Heart right ventricle (tissue), 16 donors: ENCODE measurements around the gene CARMIL1. TPM values are rescaled to one million over a fixed set of nuclear protein-coding genes. Genes with fewer than 3 reads are reported as not detected.

Experiments
- ATAC-seq, 8 donors: fragments of 200-7000 bp; cut with Tn5 transposase; one replicate each; pipeline ENCODE4 v1.9.1; 2020; ENCODE audit warnings: mild to moderate bottlenecking in 8 of 8, moderate library complexity in 8 of 8, moderate number of reproducible peaks in 1 of 8
- DNase-seq, 2 donors: peaks; one replicate each; pipeline ENCODE4 v3.0.0-alpha.2; 2020
- H3K27ac ChIP-seq, 10 donors: fragments of 200-600 bp; sonication (generic) in 2 of 10; one replicate each; pipeline versions ENCODE4 v1.5.0 to v1.8.0; 2020 to 2022; ENCODE audit warnings: mild to moderate bottlenecking in 3 of 10
- H3K27me3 ChIP-seq, 7 donors: fragments of 200-600 bp; one replicate each; pipeline ENCODE4 v1.8.0; 2021 to 2022; ENCODE audit warnings: mild to moderate bottlenecking in 2 of 7
- H3K36me3 ChIP-seq, 9 donors: fragments of 200-600 bp; sonication (generic) in 1 of 9; one replicate each; pipeline versions ENCODE4 v1.5.0 to v1.8.0; 2020 to 2022; ENCODE audit warnings: mild to moderate bottlenecking in 2 of 9
- H3K4me1 ChIP-seq, 9 donors: fragments of 200-600 bp; sonication (generic) in 1 of 9; one replicate each; pipeline versions ENCODE4 v1.5.0 to v1.8.0; 2020 to 2022; ENCODE audit warnings: mild to moderate bottlenecking in 4 of 9
- H3K4me3 ChIP-seq, 10 donors: fragments of 200-600 bp; sonication (generic) in 2 of 10; one replicate each; pipeline versions ENCODE4 v1.5.0 to v1.8.0; 2020 to 2022; ENCODE audit warnings: mild to moderate bottlenecking in 7 of 10, moderate library complexity in 2 of 10
- H3K9me3 ChIP-seq, 11 donors: fragments of 200-600 bp in 10 of 11; sonication (generic) in 2 of 11; one replicate each; pipeline versions ENCODE4 v1.5.0 to v1.8.0; 2013 to 2022; ENCODE audit warnings: mild to moderate bottlenecking in 2 of 11, control low read depth in 1 of 11, moderate library complexity in 1 of 11
- CTCF ChIP-seq, 9 donors: fragments of 200-600 bp; sonication (generic) in 2 of 9; IDR thresholded peaks; one replicate each; pipeline versions ENCODE4 v1.5.0 to v1.8.0; 2021 to 2022; ENCODE audit warnings: antibody characterized with exemption in 9 of 9, mild to moderate bottlenecking in 5 of 9, moderate library complexity in 1 of 9
- WGBS, 2 donors: extraction: QIAGEN DNeasy Blood & Tissue Kit; methylation state at CpG; one replicate each; pipeline ENCODE4 v1.1.7; 2013; ENCODE audit warnings: inconsistent platforms in 1 of 2; 5-methylcytosine and 5-hydroxymethylcytosine counted together
- intact Hi-C, 10 donors: fragments of 100-400 bp; cut with DNase I; formaldehyde crosslinking; loops; one replicate each; pipeline versions ENCODE4 v1.11.1 to v1.14.2; 2022
- polyA plus RNA-seq, 2 donors: library from polyadenylated mRNA; stranded (reverse); fragments of 200-250 nt; gene quantifications; one replicate each; pipeline ENCODE4 v1.2.3, GENCODE V29; 2013
- total RNA-seq, 10 donors: library from RNA; stranded (reverse); fragmentation: NEBNext Ultra II Directional in 3 of 10; extraction: Animal tissue kit (Norgen Biotek cat#: 25700) in 3 of 10; gene quantifications; one replicate each; pipeline versions ENCODE4 v1.2.1 to v1.2.4, GENCODE V29; 2021 to 2023
- donor health status: Arrhythmogenic right ventricular cardiomyopathy.
- donor health status: ischemic (EF 13 %, LVEDD 7.1; RV severe dilation, severe dysfunction).
- donor health status: healthy with polysubstance abuse.
- donor health status: DM: no; HTN: yes; CAD: no.
- donor health status: DM: no; HTN: no; CAD: no.
- donor health status: ischemic (EF 25% LVEDD 6.9; RV normal size, moderate dysfunction).
- donor health status: ischemic (EF 25% LVEDD 5.7; RV mildly dilated, moderate dysfunction).
- donor health status: healthy.
- donor health status: DM: yes; HTN: yes; CAD: no.
- donor health status: Ischemic cardiomyopathy.
- donor health status: ischemic (EF 35%, LVEDD 5.7; RV mildly dilated, moderate dysfunction).
- donor health status: nonischemic (EF 11% LVEDD 7.7; RV severe dilation, severe dysfunction).
- donor health status: DM: yes; HTN: yes; CAD: no.
- donor health status: PGD.
- donor health status: ischemic (EF 29% LVEDD 5.4; RV normal size, mild dysfunction).
- donor health status: nonischemic (EF 23%, LVEDD 6.1; RV moderate dilation, normal function).

CARMIL1 gene
- total and polyA plus RNA-seq, 12 donors = 1.2 to 10.3 (median 4.1) TPM

DNA sequence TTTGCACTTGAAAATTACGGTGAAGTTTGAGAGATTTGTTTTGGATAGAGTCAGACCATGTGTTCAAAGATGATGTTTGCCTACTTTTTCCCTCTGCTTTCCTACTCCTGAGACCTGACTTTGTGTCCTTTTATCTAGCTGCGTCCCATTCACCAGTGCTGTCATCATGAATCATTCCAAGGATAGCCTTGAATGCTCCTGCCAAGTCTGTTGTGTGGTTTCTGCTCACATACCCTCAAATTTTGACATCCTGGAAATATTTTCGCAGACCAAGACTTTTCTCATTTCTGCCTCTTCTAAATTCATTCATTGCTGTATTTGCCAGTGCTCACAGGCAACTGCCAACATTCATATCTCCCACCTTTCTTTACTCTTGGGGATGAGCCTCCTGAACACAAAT, 197.0 kb downstream of the CARMIL1 start:
- intact Hi-C loops = no loop called here
- DNase-seq (no peak), ATAC-seq (no peak)
- Histone ChIP-seq H3K27me3 (no peaks in the 10 kb centered on the region), H3K4me1 (no peaks in the 10 kb centered on the region), H3K4me3 (no peak overlapping the region), H3K9me3 (no peaks in the 10 kb centered on the region), H3K27ac (no peak overlapping the region), H3K36me3 (no peaks in the 10 kb centered on the region)
- 81 to 82% methylated on average over 3 of the region's 3 CpGs for WGBS, 2 donors
- TF ChIP-seq CTCF (IDR thresholded peaks at IDR 0.05) = no peak

DNA sequence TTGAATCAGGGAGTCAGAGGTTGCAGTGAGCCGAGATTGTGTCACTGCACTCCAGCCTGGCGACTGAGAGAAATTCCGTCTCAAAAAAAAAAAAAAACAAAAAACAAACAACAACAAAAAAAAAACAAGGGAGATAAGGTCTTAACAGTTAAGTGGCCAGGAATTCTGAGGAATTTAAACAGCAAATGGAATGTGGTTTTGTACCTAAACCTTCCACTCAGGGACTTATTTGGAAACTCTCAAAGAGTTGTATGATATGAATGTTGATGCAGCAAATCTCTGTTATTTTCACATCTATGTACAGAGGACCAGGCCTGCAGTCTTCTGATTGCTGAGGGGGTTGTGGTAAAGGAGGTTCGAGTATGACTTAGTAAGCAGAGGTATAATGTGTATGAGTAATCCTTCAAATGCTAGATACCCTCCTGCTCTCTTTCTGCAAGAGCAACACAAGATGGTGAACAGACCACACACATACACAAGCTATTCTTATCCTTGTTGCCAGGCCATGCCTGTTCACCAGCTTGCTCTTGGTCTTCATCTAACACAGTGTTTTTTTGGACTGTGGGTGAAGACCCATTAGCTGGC, 197.9 kb downstream of the CARMIL1 start:
- DNase-seq (no peak), ATAC-seq (no peak)
- Histone ChIP-seq H3K9me3 (no peaks in the 10 kb centered on the region), H3K36me3 (no peaks in the 10 kb centered on the region), H3K4me1 (no peaks in the 10 kb centered on the region), H3K4me3 (no peak overlapping the region), H3K27ac (no peak overlapping the region), H3K27me3 (no peaks in the 10 kb centered on the region)
- intact Hi-C loops = no loop called here
- WGBS, 2 donors = 76 to 81% methylated on average over 4 of the region's 4 CpGs
- no peak for TF ChIP-seq CTCF (IDR thresholded peaks at IDR 0.05)

GRCh38 chr6:25478973-25479372, 199.8 kb downstream of the CARMIL1 start:
- peaks cover 0 to 7% (median 0%) of the 10 kb centered on the region in 9 donors for H3K36me3 ChIP-seq

DNA sequence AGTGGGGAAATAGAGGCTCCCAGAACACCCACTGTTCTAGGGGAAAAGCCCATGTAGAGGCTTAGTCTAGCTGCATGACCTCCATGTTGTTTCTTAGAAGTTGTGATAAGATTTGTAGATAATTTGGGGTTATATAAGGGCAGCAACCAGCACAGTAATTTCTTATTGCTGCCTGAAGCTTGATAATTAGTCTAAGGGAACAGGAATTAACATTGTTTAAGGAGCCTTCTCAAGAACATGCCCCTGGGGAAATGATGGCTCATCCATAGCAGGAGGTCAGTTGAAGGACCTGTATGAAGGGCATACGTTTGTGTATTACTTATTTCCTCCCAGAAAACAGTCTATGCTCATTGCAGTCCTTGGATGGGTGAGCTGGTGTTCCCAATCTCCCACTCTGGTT, 202.1 kb downstream of the CARMIL1 start:
- Histone ChIP-seq H3K36me3 (peaks cover 0 to 7% (median 0%) of the 10 kb centered on the region in 9 donors), H3K9me3 (no peaks in the 10 kb centered on the region), H3K4me1 (peaks cover 0 to 10% (median 7%) of the 10 kb centered on the region in 9 donors), H3K4me3 (no peak overlapping the region), H3K27ac (no peak overlapping the region), H3K27me3 (no peaks in the 10 kb centered on the region)
- no peak for TF ChIP-seq CTCF (IDR thresholded peaks at IDR 0.05)
- ATAC-seq = no peak
- no peak for DNase-seq
- intact Hi-C loops = loop anchor here in 1 of 10 donors (10.0 kb wide), 1 partner anchor 116 kb away; no protein-coding TSS in a partner anchor
- 70 to 85% methylated on average over 1 of the region's 1 CpG for WGBS, 2 donors

More at GRCh38 chr6:25478973-25479372, 199.8 kb downstream of the CARMIL1 start:
- H3K9me3 ChIP-seq = no peaks in the 10 kb centered on the region
- TF ChIP-seq CTCF (IDR thresholded peaks at IDR 0.05) = no peak
- intact Hi-C loops = no loop called here
- DNase-seq (no peak), ATAC-seq (no peak)
- no peaks in the 10 kb centered on the region for H3K4me1 ChIP-seq
- H3K27me3 ChIP-seq = no peaks in the 10 kb centered on the region
- WGBS, 2 donors = 41 to 60% methylated on average over 1 of the region's 1 CpG
- H3K4me3 ChIP-seq = no peak overlapping the region
- H3K27ac ChIP-seq = no peak overlapping the region
